HCT116 (cell line): ENCODE results near the gene IGFBPL1. TPM values are rescaled to one million over a fixed set of nuclear protein-coding genes. Genes with fewer than 3 reads are reported as not detected.

ENCODE experiments used
- ATAC-seq: fragments of 200-7000 bp; cut with Tn5 transposase; 2 replicates; pipeline ENCODE4 v1.9.1; 2020; ENCODE audit warnings: mild to moderate bottlenecking, moderate library complexity
- BruUV-seq: library from RNA; stranded (reverse); fragments of 400-500 nt; replicated peaks from 2 replicates; lab custom pipeline; 2021; lab: Mats Ljungman, UMichigan
- CTCF ChIA-PET: fragments of 300-600 bp; sonication (Branson Sonifier 250); formaldehyde crosslinking; loops from one replicate; lab custom pipeline; 2021; ENCODE audit warnings: antibody characterized with exemption; lab: Charles Lee
- POLR2A ChIA-PET: fragments of 300-600, 350-600 bp; sonication (Branson Sonifier 250); formaldehyde crosslinking; loops from one replicate; lab custom pipeline; 2021; ENCODE audit warnings: antibody characterized with exemption; lab: Charles Lee
- RAD21 ChIA-PET, 2 experiments: fragments of 300-600 bp; sonication (Branson Sonifier 250); formaldehyde crosslinking; loops; one replicate each; lab custom pipeline; 2023; ENCODE audit warnings: low total read pairs in 2 of 2; ENCODE audit not compliant: uncharacterized antibody in 2 of 2, unreplicated experiment in 2 of 2, low non-redundant PET in 1 of 2; lab: Charles Lee
- DNase-seq: peaks from one replicate; pipeline ENCODE4 v3.0.0-alpha.2; 2010; ENCODE audit warnings: low read depth, low spot score
- H2AFZ ChIP-seq: fragments of 200-600 bp; shearing (Covaris generic), sonication (generic); 2 replicates; pipeline ENCODE4 v1.6.1; 2017; ENCODE audit warnings: low read depth, mixed run types, mixed read lengths, antibody characterized with exemption, low read length; ENCODE audit not compliant: poor library complexity, severe bottlenecking
- H3K27ac ChIP-seq: 2 replicates; pipeline ENCODE4 v1.5.1; 2012; ENCODE audit warnings: low read depth, low read length
- H3K27me3 ChIP-seq: fragments of 200-600 bp; sonication (generic); 2 replicates; pipeline ENCODE4 v1.6.1; 2016; ENCODE audit warnings: mixed run types, low read length, mixed read lengths; ENCODE audit not compliant: insufficient read depth
- H3K36me3 ChIP-seq, 2 experiments: fragments of 200-500 bp in 1 of 2; fragments of 200-600 bp in 1 of 2; sonication (Bioruptor generic) in 1 of 2; sonication (generic) in 1 of 2; 2 replicates each; pipeline versions ENCODE4 v1.5.1 to v1.6.1; 2014 to 2016; ENCODE audit warnings: low read length in 2 of 2, inconsistent platforms in 1 of 2, mixed read lengths in 1 of 2, mixed run types in 1 of 2; ENCODE audit not compliant: insufficient read depth in 2 of 2, control insufficient read depth in 1 of 2
- H3K4me1 ChIP-seq, 2 experiments: fragments of 200-600 bp in 1 of 2; sonication (generic) in 1 of 2; 2 replicates each; pipeline versions ENCODE4 v1.5.1 to v1.6.1; 2012 to 2017; ENCODE audit warnings: low read length in 2 of 2, inconsistent platforms in 1 of 2, mild to moderate bottlenecking in 1 of 2, mixed read lengths in 1 of 2, mixed run types in 1 of 2, moderate library complexity in 1 of 2; ENCODE audit not compliant: insufficient read depth in 2 of 2, control insufficient read depth in 1 of 2
- H3K4me2 ChIP-seq: fragments of 200-600 bp; sonication (generic); 2 replicates; pipeline ENCODE4 v1.6.1; 2017; ENCODE audit warnings: mixed run types, low read length, mixed read lengths
- H3K4me3 ChIP-seq, 2 experiments: fragments of 200-600 bp in 1 of 2; sonication (generic) in 1 of 2; replicated peaks in 1 of 2; 2 replicates each; pipeline ENCODE4 v1.5.1; 2011 to 2016; ENCODE audit warnings: low read length in 2 of 2, control low read depth in 1 of 2, low read depth in 1 of 2, mild to moderate bottlenecking in 1 of 2, mixed read lengths in 1 of 2, mixed run types in 1 of 2
- H3K79me2 ChIP-seq: fragments of 200-600 bp; sonication (generic); 2 replicates; pipeline ENCODE4 v1.6.1; 2017; ENCODE audit warnings: mild to moderate bottlenecking, mixed run types, low read length, moderate library complexity, mixed read lengths; ENCODE audit not compliant: insufficient read depth
- H3K9ac ChIP-seq: fragments of 200-600 bp; sonication (generic); 2 replicates; pipeline ENCODE4 v1.6.1; 2016; ENCODE audit warnings: low read length, mixed read lengths
- H3K9me2 ChIP-seq: fragments of 200-600 bp; sonication (generic), shearing (Covaris generic); 2 replicates; pipeline ENCODE4 v1.6.1; 2017; ENCODE audit warnings: mixed run types, mild to moderate bottlenecking, moderate library complexity; ENCODE audit not compliant: insufficient read depth
- H3K9me3 ChIP-seq, 2 experiments: fragments of 200-500 bp in 1 of 2; fragments of 200-600 bp in 1 of 2; sonication (Bioruptor generic) in 1 of 2; sonication (generic) in 1 of 2; 2 replicates each; pipeline ENCODE4 v1.6.1; 2014 to 2017; ENCODE audit warnings: low read length in 2 of 2, mixed read lengths in 2 of 2, inconsistent platforms in 1 of 2, low read depth in 1 of 2, mild to moderate bottlenecking in 1 of 2, mixed run types in 1 of 2, moderate library complexity in 1 of 2; ENCODE audit not compliant: control insufficient read depth in 1 of 2, insufficient read depth in 1 of 2
- H4K20me1 ChIP-seq: fragments of 200-600 bp; sonication (generic), shearing (Covaris generic); 2 replicates; pipeline ENCODE4 v1.6.1; 2017; ENCODE audit warnings: mixed run types, mild to moderate bottlenecking, moderate library complexity; ENCODE audit not compliant: insufficient read depth
- CTCF ChIP-seq, 3 experiments: fragments of 200-600 bp in 1 of 3; sonication (generic) in 1 of 3; IDR thresholded peaks in 2 of 3; conservative IDR thresholded peaks in 1 of 3; 2 replicates each; pipeline ENCODE4 v1.5.1; 2012 to 2017; ENCODE audit warnings: low read depth in 2 of 3, low read length in 2 of 3, antibody characterized with exemption in 1 of 3, borderline replicate concordance in 1 of 3, control low read depth in 1 of 3, mild to moderate bottlenecking in 1 of 3, mixed read lengths in 1 of 3, mixed run types in 1 of 3, moderate library complexity in 1 of 3; ENCODE audit not compliant: insufficient read depth in 1 of 3
- EGR1 ChIP-seq: IDR thresholded peaks from 2 replicates; pipeline ENCODE4 v1.6.1; 2012; ENCODE audit warnings: low read depth
- EZH2phosphoT487 ChIP-seq: fragments of 200-600 bp; IDR thresholded peaks from 2 replicates; pipeline ENCODE4 v1.6.1; 2018; ENCODE audit warnings: antibody characterized with exemption, borderline replicate concordance
- RAD21 ChIP-seq: IDR thresholded peaks from 2 replicates; pipeline ENCODE4 v1.6.1; 2012; ENCODE audit warnings: low read depth, mild to moderate bottlenecking
- SIN3A ChIP-seq: IDR thresholded peaks from 2 replicates; pipeline ENCODE4 v1.6.1; 2012; ENCODE audit warnings: low read depth
- ZBTB33 ChIP-seq: IDR thresholded peaks from 2 replicates; pipeline ENCODE4 v1.6.1; 2011; ENCODE audit warnings: mild to moderate bottlenecking, low read length, moderate library complexity; ENCODE audit not compliant: insufficient replicate concordance; ENCODE audit errors: extremely low read depth
- intact Hi-C: fragments of 100-400 bp; cut with micrococcal nuclease; formaldehyde crosslinking; loops from 2 replicates; pipeline ENCODE4 v1.10.0; 2022
- total RNA-seq: library from RNA; stranded (reverse); gene quantifications from one replicate; pipeline ENCODE4 v1.2.1, GENCODE V29; 2021; ENCODE audit not compliant: unreplicated experiment

IGFBPL1 gene
- total RNA-seq, 1 experiment from 2014 or later = not detected

- no peak overlapping the region for H3K9ac ChIP-seq
- intact Hi-C loops = loop anchor here (2.0 kb wide), 1 partner anchor 27 kb away; no protein-coding TSS in a partner anchor
- no peaks in the 10 kb centered on the region for H3K79me2 ChIP-seq
- no peaks in the 10 kb centered on the region; the same call in 1 of the 2 replicates for H3K27me3 ChIP-seq
- no peaks in the 10 kb centered on the region for H3K9me2 ChIP-seq
- TF ChIP-seq CTCF (IDR thresholded peaks at IDR 0.05 in 2 of 3, conservative IDR thresholded peaks at IDR 0.05 in 1 of 3; ENCODE audit: borderline replicate concordance in 1 of 3, insufficient read depth in 1 of 3, low read depth in 2 of 3, low read length in 2 of 3) = peak; percentile 32 to 63 (median 43); a peak in 5 of 6 replicates
- TF ChIP-seq RAD21 = peak; percentile 78
- no peak for TF ChIP-seq EZH2phosphoT487
- no peak for TF ChIP-seq EGR1
- no peak for TF ChIP-seq SIN3A
- TF ChIP-seq ZBTB33 = no peak
- H3K36me3 ChIP-seq = no peaks in the 10 kb centered on the region
- CTCF ChIA-PET = no interaction called here
- DNase-seq (peak; percentile 41), ATAC-seq (peak; percentile 88)
- BruUV-seq = no TSS peak
- no peak overlapping the region for H3K4me3 ChIP-seq
- H2AFZ ChIP-seq = no peak overlapping the region
- no peaks in the 10 kb centered on the region for H3K4me1 ChIP-seq
- POLR2A ChIA-PET = no interaction called here
- H4K20me1 ChIP-seq = no peaks in the 10 kb centered on the region
- RAD21 ChIA-PET = no interaction called here
- no peak overlapping the region for H3K27ac ChIP-seq
- no peaks in the 10 kb centered on the region for H3K9me3 ChIP-seq
- no peak overlapping the region for H3K4me2 ChIP-seq
Measured at GRCh38 chr9:38371495-38371894, 52.8 kb downstream of the IGFBPL1 start.
